NCI-H69 (cell line): ENCODE measurements around the gene SPINT1.

Experiments used
- DNase-seq: peaks from one replicate; lab custom pipeline; 2025; lab: John Stamatoyannopoulos, UW

The SPINT1 gene, protein sequence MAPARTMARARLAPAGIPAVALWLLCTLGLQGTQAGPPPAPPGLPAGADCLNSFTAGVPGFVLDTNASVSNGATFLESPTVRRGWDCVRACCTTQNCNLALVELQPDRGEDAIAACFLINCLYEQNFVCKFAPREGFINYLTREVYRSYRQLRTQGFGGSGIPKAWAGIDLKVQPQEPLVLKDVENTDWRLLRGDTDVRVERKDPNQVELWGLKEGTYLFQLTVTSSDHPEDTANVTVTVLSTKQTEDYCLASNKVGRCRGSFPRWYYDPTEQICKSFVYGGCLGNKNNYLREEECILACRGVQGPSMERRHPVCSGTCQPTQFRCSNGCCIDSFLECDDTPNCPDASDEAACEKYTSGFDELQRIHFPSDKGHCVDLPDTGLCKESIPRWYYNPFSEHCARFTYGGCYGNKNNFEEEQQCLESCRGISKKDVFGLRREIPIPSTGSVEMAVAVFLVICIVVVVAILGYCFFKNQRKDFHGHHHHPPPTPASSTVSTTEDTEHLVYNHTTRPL

DNA sequence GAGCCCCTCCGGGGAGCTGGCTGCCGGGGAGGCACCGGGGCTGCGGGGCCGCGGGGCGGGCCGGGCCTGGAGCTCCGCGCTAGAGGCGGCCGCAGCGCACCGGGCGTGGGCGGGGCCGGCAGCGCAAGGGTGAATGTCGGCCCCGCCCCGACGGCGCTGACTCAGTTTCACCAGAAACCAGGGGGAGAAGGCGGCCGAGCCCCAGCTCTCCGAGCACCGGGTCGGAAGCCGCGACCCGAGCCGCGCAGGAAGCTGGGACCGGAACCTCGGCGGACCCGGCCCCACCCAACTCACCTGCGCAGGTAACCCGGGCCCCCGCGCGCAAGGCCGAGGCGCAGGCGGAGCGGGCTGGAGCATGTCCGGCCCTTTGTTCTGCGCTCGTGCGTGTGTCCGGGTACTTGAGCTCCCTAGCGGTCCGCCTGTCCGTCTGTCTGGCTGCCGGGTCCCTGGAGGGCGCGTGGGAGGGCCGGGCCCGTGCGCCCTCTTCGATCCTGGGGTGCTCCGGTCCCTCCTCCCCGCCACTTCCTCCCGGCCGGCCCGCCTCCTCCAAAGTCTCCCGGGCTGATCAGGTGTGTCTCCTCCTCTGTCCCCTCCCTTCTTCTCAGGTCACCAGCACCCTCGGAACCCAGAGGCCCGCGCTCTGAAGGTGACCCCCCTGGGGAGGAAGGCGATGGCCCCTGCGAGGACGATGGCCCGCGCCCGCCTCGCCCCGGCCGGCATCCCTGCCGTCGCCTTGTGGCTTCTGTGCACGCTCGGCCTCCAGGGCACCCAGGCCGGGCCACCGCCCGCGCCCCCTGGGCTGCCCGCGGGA is at the start of gene SPINT1:
TSS of gene SPINT1 (plus strand) at position 164 of the 811 bp plus-strand sequence. CDS start at position 671, 507 bp downstream.
- peak; percentile 82 for DNase-seq

DNA sequence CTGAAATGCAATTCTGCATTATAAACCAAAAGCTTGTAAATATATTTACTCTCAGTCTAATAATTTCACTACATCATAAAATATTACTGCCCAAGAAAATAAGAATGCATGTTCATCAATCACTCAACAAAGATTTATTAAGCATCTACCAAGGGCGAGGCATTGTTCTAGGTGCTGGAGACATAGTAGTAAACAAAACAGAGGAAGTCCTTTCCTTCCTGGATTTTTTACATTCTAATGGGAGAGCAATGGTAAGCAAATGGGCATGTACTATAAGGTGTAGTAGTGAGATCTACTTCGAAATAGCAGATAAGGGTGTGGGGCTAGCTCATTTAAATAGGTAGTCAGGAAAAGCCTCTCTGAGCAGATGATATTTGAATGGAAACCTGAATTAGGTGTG is 47.8 kb upstream of the SPINT1 start:
- DNase-seq = no peak

- DNase-seq = no peak
Measured at GRCh38 chr15:40796512-40796911, 47.3 kb upstream of the SPINT1 start.

- no peak for DNase-seq
Measured at GRCh38 chr15:40799523-40799922, 44.3 kb upstream of the SPINT1 start.

GRCh38 chr15:40803076-40803475 is 40.8 kb upstream of the SPINT1 start:
- DNase-seq = no peak

- DNase-seq = no peak
Measured at GRCh38 chr15:40803688-40804087, 40.2 kb upstream of the SPINT1 start.

DNA sequence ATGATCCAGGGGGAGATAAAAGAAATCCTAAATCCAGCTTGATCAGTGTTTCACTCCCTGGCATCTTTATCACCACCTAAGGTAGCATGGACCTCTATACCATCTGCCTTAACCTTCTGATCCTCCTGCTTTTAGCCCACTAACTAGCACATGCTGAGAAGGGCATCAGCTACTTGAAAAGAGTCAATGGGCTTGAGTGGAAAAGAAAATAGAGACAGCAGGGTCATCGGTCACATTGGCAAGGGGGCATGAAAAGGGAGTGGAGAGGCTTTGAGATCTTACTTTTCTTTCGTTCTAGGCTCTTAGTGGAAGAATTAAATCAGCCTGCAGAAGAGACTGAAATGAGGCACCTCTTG is 37.2 kb upstream of the SPINT1 start:
- DNase-seq = no peak

GRCh38 chr15:40807028-40807887 is 36.6 kb upstream of the SPINT1 start, which contains the start of the genes DNAJC17 and ZFYVE19:
Gene DNAJC17, minus strand, starts transcription at chr15:40807473. Its CDS starts 27 bp downstream, at chr15:40807446.
Gene ZFYVE19, plus strand, starts transcription at chr15:40807089. Its CDS starts 501 bp downstream, at chr15:40807590.
- peak; percentile 100 for DNase-seq

- DNase-seq = no peak
Measured at GRCh38 chr15:40807888-40808461, 35.9 kb upstream of the SPINT1 start.

DNA sequence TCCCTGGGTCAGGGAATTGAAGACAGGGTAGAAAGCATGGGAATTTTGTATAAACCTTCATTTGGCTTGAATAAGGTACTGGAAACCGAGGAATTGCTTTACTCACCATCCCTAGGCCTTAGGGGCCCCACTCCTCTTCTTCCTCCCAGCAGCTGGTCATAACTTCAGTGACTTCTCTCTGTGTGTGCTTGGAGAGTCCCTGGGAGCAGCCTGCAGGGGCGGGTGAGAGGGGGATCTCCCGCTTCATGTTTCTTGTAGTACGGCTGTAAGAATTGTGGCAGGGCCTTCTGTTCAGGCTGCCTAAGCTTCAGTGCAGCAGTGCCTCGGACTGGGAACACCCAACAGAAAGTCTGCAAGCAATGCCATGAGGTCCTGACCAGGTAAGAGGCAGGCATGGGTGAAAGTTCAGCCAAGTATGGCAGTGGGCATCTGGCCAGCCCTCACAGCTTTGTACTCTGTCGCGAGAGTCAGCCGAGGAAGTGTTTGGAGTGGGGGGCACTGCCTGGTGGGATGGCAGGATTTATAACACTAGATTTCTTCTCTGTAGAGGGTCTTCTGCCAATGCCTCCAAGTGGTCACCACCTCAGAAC is 34.9 kb upstream of the SPINT1 start:
- no peak for DNase-seq

DNA sequence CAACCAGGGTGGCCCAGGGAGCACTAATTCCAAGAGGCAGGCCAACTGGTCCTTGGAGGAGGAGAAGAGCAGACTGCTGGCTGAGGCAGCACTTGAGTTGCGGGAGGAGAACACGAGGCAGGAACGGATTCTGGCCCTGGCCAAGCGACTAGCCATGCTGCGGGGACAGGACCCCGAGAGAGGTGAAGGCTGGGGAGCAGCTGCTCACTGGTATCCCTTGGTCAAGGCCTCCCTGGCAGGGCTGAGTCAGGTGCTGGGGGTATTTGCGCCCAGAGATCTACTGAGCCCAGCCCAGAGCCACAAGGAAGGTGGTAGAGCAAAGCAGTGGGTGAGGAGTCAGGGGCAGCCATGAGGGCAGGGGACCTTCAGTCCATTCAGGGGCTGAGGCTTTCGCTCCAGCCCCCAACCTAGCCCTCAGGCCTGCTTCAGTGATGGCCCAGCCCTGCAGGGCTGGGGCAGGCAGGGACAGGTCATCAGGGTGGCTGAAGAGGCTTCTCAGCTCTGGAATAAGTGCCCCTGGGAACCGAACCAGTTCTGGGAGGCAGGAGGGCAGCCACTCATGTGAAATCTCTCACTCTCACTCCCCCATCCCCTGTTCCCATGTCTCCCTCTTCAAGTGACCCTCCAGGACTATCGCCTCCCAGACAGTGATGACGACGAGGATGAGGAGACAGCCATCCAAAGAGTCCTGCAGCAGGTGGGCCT is 31.0 kb upstream of the SPINT1 start:
- no peak for DNase-seq

DNA sequence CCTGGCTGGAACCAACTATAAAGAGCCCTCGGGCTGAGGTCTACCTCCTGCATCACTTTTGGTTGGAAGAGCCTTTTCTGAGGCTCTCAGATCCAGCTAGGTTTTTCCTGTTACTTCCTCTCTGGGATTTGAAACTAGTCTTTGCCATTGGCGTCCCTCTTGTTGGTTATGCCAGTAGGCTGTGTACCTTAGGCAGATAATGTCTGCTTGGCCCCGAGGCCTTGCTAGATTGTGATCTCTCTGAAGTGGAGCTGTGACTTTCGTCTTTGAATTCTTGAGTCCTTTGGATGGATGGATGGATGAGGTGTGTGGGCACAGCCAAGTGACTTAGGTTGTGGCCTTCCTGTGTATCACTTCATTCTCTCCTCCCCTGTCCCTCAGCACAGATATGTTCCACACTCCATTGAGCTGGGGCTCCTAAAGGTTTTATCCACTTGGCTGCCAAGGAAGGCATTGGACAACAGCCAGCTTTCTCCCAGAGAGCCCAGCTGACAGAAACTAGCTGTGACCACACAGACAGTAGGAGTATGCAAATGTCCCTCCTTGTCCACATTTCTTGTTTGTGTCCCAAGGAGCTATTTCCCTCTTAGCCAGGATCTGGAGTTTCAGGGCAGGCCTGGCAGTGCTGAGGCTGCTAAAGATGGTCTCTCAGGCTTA is 28.7 kb upstream of the SPINT1 start:
- DNase-seq = no peak

- no peak for DNase-seq
Measured at GRCh38 chr15:40819048-40819447, 24.8 kb upstream of the SPINT1 start.

DNA sequence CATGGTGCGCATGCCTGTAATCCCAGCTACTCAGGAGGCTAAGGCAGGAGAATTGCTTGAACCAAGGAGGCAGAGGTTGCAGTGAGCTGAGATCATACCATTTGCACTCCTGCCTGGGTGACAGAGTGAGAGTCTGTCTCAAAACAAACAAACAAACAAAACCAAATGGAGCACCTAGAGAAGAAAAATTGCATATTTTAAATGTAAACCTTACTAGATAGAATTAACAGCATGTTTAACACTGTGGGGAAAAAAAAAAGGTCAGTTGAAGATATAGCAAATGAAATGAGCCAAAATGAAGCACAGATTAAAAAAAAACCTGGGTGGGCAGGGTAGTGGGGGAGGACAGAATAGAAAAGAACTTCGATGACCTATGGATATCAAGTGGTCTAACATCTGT is 22.7 kb upstream of the SPINT1 start:
- no peak for DNase-seq

- peak; percentile 82 for DNase-seq
Measured at GRCh38 chr15:40823572-40824343, 20.1 kb upstream of the SPINT1 start.

GRCh38 chr15:40825661-40826422 is 18.0 kb upstream of the SPINT1 start:
- peak; percentile 34 for DNase-seq

DNA sequence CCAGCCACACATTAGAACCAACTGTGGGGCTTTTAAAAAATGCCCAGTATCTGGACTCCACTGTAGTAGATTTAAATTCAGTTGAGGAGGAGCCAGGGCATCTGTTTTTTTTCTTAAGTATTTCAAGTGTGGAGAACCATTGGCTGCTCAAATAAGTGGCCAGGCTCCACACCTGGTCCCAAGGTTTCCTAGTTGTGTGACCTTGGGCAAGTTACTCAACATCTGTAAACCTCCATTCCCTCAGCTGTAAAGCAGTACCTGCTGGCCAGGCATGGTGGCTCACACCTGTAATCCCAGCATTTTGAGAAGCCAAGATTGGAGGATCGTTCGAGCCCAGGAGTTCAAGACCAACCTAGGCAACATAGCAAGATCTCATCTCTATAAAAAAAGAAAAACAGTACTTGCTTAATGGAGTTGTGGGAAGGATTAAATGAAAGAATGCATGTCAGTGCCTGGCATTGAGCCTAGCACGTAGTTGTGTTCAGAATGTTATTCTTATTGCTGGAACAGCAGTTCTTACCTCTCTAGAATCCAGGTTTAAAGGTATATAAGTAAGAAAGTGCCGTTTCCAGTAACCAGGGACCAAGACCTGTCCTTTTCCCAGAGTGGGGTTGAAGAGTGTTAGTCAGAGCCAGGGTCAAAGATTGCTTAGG is 17.3 kb upstream of the SPINT1 start:
- DNase-seq = no peak
